Measurements from ENCODE around the gene SLC7A6OS. TPM values are rescaled to one million over a fixed set of nuclear protein-coding genes. Genes with fewer than 3 reads are reported as not detected.

The SLC7A6OS gene
- total RNA-seq, 1 experiment from 2014 or later, result 16.0 TPM

GRCh38 chr16:68353366-68353765 lies 42.6 kb upstream of the SLC7A6OS start:
- ChIA-PET POLR2A (no interaction called here), CTCF (no interaction called here)
- TF ChIP-seq POLR2AphosphoS5 (IDR thresholded peaks at IDR 0.05; ENCODE audit: low read depth, low read length) (no peak), SIN3A (IDR thresholded peaks at IDR 0.05; ENCODE audit: borderline replicate concordance, insufficient read depth, low read depth, low read length) (no peak), TCF7L2 (IDR thresholded peaks at IDR 0.05; ENCODE audit: low read depth, low read length) (no peak), CTCF (IDR thresholded peaks at IDR 0.05) (no peak)
- TF ChIP-seq, protein P1, sequence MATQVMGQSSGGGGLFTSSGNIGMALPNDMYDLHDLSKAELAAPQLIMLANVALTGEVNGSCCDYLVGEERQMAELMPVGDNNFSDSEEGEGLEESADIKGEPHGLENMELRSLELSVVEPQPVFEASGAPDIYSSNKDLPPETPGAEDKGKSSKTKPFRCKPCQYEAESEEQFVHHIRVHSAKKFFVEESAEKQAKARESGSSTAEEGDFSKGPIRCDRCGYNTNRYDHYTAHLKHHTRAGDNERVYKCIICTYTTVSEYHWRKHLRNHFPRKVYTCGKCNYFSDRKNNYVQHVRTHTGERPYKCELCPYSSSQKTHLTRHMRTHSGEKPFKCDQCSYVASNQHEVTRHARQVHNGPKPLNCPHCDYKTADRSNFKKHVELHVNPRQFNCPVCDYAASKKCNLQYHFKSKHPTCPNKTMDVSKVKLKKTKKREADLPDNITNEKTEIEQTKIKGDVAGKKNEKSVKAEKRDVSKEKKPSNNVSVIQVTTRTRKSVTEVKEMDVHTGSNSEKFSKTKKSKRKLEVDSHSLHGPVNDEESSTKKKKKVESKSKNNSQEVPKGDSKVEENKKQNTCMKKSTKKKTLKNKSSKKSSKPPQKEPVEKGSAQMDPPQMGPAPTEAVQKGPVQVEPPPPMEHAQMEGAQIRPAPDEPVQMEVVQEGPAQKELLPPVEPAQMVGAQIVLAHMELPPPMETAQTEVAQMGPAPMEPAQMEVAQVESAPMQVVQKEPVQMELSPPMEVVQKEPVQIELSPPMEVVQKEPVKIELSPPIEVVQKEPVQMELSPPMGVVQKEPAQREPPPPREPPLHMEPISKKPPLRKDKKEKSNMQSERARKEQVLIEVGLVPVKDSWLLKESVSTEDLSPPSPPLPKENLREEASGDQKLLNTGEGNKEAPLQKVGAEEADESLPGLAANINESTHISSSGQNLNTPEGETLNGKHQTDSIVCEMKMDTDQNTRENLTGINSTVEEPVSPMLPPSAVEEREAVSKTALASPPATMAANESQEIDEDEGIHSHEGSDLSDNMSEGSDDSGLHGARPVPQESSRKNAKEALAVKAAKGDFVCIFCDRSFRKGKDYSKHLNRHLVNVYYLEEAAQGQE (IDR thresholded peaks at IDR 0.05; ENCODE audit: insufficient read depth in 1 of 2, low read depth in 2 of 2, low read length in 1 of 2), result no peak
- intact Hi-C loops (cut with micrococcal nuclease; ENCODE audit: unreplicated experiment) (no loop called here), in situ Hi-C loops (cut with HindIII; ENCODE audit: low pct_unique_long_range_greater_than_20kb, low sequenced_read_pairs) (no loop called here)
- no peaks in the 10 kb centered on the region for H3K27me3 ChIP-seq (ENCODE audit: control insufficient read depth, insufficient read depth, low read length)
- H3K9me3 ChIP-seq (ENCODE audit: control insufficient read depth, insufficient read depth, low read depth, low read length), result no peaks in the 10 kb centered on the region
- BruUV-seq (replicated peaks), result no TSS peak
- no peak for DNase-seq (ENCODE audit: low read depth, low spot score)
- no peak for ATAC-seq
- no peak overlapping the region for H3K4me3 ChIP-seq (ENCODE audit: low read depth in 2 of 2, low read length in 2 of 2)
- no peak overlapping the region for H3K27ac ChIP-seq (ENCODE audit: low read length)
- no peaks in the 10 kb centered on the region; the same call in 1 of the 2 replicates for H3K36me3 ChIP-seq (ENCODE audit: control insufficient read depth, insufficient read depth, low read length)
- no peaks in the 10 kb centered on the region for H3K4me1 ChIP-seq (ENCODE audit: control insufficient read depth, insufficient read depth, low read length)

DNA sequence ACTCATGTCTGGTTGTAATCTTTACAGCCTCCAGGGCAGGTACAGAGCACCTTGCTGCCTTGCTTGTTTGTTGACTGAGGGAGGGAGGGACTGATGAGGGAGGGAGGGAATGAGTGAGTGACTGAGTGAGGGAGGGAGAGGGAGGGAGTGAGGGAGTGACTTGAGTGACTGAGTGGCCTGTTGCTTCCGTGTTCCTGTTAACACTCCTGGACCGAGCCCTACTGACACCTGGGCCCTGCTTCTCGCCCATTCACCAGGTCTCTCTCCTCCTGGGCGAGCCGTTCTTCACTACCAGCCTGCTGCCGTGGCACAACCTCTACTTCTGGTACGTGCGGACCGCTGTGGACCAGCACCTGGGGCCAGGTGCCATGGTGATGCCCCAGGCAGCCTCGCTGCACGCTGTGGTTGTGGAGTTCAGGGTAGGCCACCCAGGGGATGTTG lies 41.3 kb upstream of the SLC7A6OS start:
- no peaks in the 10 kb centered on the region for H3K4me1 ChIP-seq (ENCODE audit: control insufficient read depth, insufficient read depth, low read length)
- no peak overlapping the region for H3K4me3 ChIP-seq (ENCODE audit: low read depth in 2 of 2, low read length in 2 of 2)
- no peak for TF ChIP-seq TCF7L2 (IDR thresholded peaks at IDR 0.05; ENCODE audit: low read depth, low read length)
- TF ChIP-seq, protein P1 (IDR thresholded peaks at IDR 0.05; ENCODE audit: insufficient read depth in 1 of 2, low read depth in 2 of 2, low read length in 1 of 2), result no peak
- TF ChIP-seq SIN3A (IDR thresholded peaks at IDR 0.05; ENCODE audit: borderline replicate concordance, insufficient read depth, low read depth, low read length), result no peak
- TF ChIP-seq POLR2AphosphoS5 (IDR thresholded peaks at IDR 0.05; ENCODE audit: low read depth, low read length), result no peak
- no peak for TF ChIP-seq CTCF (IDR thresholded peaks at IDR 0.05)
- H3K9me3 ChIP-seq (ENCODE audit: control insufficient read depth, insufficient read depth, low read depth, low read length), result no peaks in the 10 kb centered on the region
- intact Hi-C loops (cut with micrococcal nuclease; ENCODE audit: unreplicated experiment) (no loop called here), in situ Hi-C loops (cut with HindIII; ENCODE audit: low pct_unique_long_range_greater_than_20kb, low sequenced_read_pairs) (no loop called here)
- POLR2A ChIA-PET, result no interaction called here
- no peaks in the 10 kb centered on the region; the same call in 1 of the 2 replicates for H3K36me3 ChIP-seq (ENCODE audit: control insufficient read depth, insufficient read depth, low read length)
- CTCF ChIA-PET, result no interaction called here
- H3K27ac ChIP-seq (ENCODE audit: low read length), result no peak overlapping the region
- ATAC-seq (no peak), DNase-seq (ENCODE audit: low read depth, low spot score) (no peak)
- no peaks in the 10 kb centered on the region for H3K27me3 ChIP-seq (ENCODE audit: control insufficient read depth, insufficient read depth, low read length)
- no TSS peak for BruUV-seq (replicated peaks)
